ENCODE measurements around the gene GPC5.
"Not testable (repeated sequence)": the region's sequence is repeated elsewhere in the genome, so short reads cannot be mapped to it uniquely, and the experiment has no call there.

GPC5 gene

GRCh38 chr13:92612892-92613291 is 1214.5 kb downstream of the GPC5 start:
- no peak for DNase-seq

- DNase-seq: no peak
These were observed 1215.5 kb downstream of the GPC5 start for GRCh38 chr13:92613921-92614320.

GRCh38 chr13:92621985-92622384 is 1223.6 kb downstream of the GPC5 start:
- no peak for DNase-seq

- no peak for DNase-seq
These were observed 1224.5 kb downstream of the GPC5 start for GRCh38 chr13:92622905-92623304.

GRCh38 chr13:92626274-92626673 is 1227.9 kb downstream of the GPC5 start:
- DNase-seq: no peak

- DNase-seq: no peak
These were observed 1242.5 kb downstream of the GPC5 start for GRCh38 chr13:92640936-92641335.

GRCh38 chr13:92649140-92649813 is 1250.9 kb downstream of the GPC5 start:
- DNase-seq: no peak

GRCh38 chr13:92656103-92656502 is 1257.7 kb downstream of the GPC5 start:
- no peak for DNase-seq

GRCh38 chr13:92656648-92657047 is 1258.2 kb downstream of the GPC5 start:
- no peak for DNase-seq

- DNase-seq: no peak
These were observed 1259.1 kb downstream of the GPC5 start for GRCh38 chr13:92657565-92657964.

GRCh38 chr13:92658293-92658692 is 1259.9 kb downstream of the GPC5 start:
- DNase-seq: no peak

- no peak for DNase-seq
These were observed 1263.0 kb downstream of the GPC5 start for GRCh38 chr13:92661406-92661805.

GRCh38 chr13:92668157-92668556 is 1269.7 kb downstream of the GPC5 start:
- no peak for DNase-seq

GRCh38 chr13:92670096-92670495 is 1271.7 kb downstream of the GPC5 start:
- no peak for DNase-seq

GRCh38 chr13:92671821-92672220 is 1273.4 kb downstream of the GPC5 start:
- DNase-seq: no peak

GRCh38 chr13:92676246-92676645 is 1277.8 kb downstream of the GPC5 start:
- no peak for DNase-seq

- no peak for DNase-seq
These were observed 1279.2 kb downstream of the GPC5 start for GRCh38 chr13:92677571-92677970.

- no peak for DNase-seq
These were observed 1281.2 kb downstream of the GPC5 start for GRCh38 chr13:92679602-92680001.

GRCh38 chr13:92681239-92681638 is 1282.8 kb downstream of the GPC5 start:
- no peak for DNase-seq

- DNase-seq: no peak
These were observed 1284.6 kb downstream of the GPC5 start for GRCh38 chr13:92682832-92683517.

GRCh38 chr13:92694047-92694446 is 1295.6 kb downstream of the GPC5 start:
- no peak for DNase-seq

GRCh38 chr13:92695827-92696226 is 1297.4 kb downstream of the GPC5 start:
- not testable (repeated sequence) for DNase-seq

GRCh38 chr13:92716749-92717148 is 1318.3 kb downstream of the GPC5 start:
- DNase-seq: no peak

GRCh38 chr13:92717857-92718256 is 1319.4 kb downstream of the GPC5 start:
- no peak for DNase-seq

- no peak for DNase-seq
These were observed 1321.4 kb downstream of the GPC5 start for GRCh38 chr13:92719868-92720267.
